Skin epidermis (tissue), 12 donors: Measurements from ENCODE around the gene ENTREP1.

Source experiments
- H3K27ac ChIP-seq, 21 experiments: fragments of 200-600 bp; sonication (generic) in 11 of 21; one replicate each; pipeline ENCODE4 v1.5.0; 2020; ENCODE audit warnings: mild to moderate bottlenecking in 3 of 21, inconsistent platforms in 2 of 21, moderate library complexity in 2 of 21
- H3K4me3 ChIP-seq, 7 experiments: fragments of 200-600 bp; sonication (generic) in 2 of 7; one replicate each; pipeline ENCODE4 v1.5.0; 2020; ENCODE audit warnings: inconsistent platforms in 2 of 7, mild to moderate bottlenecking in 2 of 7, moderate library complexity in 1 of 7

ENTREP1 gene

DNA sequence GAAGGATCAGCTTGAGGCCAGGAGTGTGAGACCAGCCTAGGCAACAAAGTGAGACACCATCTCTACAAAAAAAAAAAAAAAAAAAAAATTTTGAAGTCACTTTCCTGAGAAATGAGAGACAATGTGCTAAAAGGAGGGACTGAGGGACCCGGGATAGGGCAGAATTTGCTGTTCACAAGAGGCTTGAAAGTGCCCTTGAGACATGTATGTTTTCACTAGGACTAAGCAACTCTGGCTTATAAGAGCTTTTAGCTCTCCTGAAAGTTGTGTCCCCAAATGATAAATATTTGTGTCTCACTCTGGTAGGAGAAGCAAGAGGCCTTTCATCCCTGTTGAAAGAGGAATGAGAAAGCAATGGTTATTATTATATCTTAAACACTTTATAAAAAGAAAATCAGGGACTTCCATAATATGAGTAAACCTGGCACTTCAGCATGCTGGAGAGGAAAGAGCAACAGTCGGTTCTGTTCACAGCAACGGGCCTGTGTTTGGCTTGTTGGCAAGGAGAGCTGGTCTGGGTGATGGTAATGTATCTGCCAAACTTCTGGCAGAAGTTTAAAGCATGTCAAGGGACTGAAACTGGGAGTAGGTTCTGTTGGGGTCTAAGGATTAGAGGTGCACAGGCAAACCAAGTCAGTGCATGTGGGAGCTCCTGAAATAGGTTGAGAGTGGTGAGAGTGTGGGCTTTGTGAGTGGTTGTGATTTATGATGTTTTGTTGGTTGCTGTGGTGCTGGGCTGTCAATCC is 32.2 kb downstream of the ENTREP1 start:
- H3K27ac ChIP-seq = peak overlapping the region in 1 of 21 experiments; percentile 60
- no peak overlapping the region for H3K4me3 ChIP-seq

DNA sequence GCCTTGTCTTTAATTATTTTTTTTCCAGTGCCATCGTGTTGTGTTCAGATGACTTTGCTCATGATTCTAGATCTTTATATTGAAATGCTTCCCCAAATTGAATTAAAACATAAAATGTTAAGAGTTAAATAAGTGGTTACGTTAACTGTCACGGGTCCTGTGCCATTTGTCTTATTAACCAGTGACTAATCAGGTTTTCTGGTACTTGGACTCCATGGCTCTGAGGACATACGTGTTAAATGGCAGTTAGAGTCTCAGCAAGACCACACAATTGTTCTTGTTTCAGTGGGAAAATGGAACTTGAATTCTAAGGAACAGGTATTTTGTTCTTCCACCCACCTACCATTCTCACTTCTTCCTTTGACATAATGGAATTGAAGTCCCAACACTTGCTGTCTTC is 32.8 kb downstream of the ENTREP1 start:
- Histone ChIP-seq H3K27ac (peak overlapping the region in 1 of 21 experiments; percentile 54), H3K4me3 (no peak overlapping the region)

DNA sequence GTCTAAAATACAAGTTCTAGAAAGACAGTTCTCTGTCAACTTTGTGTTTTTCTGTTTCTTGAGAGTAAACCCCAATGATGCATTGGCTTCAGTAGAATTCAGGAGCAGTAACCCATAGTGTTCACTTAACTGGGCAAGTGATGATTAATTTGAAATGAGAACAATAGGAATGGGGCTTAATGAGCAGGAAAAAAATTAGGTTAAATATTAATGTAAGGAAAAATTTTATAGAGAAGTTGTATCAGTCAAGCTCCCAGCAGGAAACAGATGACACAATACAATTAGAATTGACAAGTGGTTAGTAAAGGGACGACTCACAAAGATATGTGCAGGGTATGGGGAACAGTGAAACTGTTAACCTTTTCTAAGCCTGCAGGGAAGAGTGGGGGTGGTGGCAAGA is 38.2 kb downstream of the ENTREP1 start:
- Histone ChIP-seq H3K4me3 (no peak overlapping the region), H3K27ac (no peak overlapping the region)

DNA sequence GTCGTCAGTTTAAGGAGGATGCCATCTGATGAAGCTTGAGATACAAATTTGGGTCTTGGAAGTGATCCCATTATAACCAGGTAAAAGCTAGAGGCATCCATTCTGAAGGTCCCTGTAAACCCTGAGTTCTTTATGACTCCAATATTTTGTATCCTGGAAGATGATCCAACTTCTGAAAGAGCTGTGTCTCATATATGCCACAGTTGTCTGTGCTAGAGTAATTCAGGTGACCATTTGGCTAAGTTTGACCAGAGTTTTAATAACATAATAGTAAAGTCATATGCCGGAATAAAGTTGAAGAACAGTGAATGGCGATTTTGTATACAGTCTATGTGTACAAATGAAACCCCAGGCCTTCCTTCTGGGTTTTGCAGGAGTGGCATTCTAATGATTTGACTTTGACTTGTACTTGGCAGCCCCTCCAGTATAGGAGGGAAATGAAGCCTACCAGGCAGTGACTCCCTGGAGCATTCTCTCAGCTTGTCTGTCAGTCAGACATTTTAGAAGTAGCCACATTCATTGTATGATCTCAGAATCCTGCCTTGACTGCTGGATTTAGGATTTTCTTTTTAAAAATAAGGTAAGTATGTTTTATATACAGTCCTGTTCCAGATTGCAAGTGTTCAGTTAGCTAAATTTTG is 39.6 kb downstream of the ENTREP1 start:
- Histone ChIP-seq H3K4me3 (no peak overlapping the region), H3K27ac (no peak overlapping the region)

DNA sequence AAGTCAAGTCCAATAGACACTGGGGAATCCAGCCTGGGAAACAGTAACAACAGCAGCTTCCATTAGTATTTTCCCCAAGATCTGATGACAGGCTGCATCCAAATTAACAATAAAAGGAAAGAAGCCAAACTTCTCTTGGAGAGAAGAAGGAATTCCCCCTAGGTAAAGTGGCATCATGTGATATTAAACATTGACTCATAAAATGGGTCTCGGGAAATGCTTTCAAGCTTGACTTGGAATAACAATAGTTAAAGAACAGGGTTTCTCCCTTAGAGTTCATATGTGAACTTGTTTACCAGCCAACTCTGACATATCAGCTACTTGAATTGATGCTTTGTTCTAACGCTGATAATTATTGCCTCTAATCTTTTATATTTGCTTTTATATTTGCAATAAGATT is 45.4 kb downstream of the ENTREP1 start:
- Histone ChIP-seq H3K4me3 (no peak overlapping the region), H3K27ac (no peak overlapping the region)

DNA sequence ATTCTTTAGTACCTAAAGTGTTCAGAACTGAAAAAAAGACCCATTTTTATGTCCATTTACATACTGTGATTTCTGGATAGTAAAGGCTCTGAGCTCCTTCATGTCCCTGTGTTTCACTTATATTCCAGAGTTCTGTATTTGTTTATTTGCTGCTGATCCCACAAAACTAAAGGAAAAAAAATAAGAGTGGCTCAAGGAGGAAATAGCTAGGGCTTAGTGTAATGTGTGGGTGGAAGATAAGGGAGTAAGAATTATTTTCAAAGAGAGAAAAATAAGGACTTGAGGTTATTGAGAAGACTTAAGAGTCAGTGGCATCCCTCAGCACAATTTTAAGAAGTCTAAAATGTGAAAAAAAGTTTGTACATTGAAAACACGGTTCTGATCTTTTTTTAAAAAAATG is 46.0 kb downstream of the ENTREP1 start:
- Histone ChIP-seq H3K27ac (peak overlapping the region in 1 of 21 experiments; percentile 44), H3K4me3 (no peak overlapping the region)

DNA sequence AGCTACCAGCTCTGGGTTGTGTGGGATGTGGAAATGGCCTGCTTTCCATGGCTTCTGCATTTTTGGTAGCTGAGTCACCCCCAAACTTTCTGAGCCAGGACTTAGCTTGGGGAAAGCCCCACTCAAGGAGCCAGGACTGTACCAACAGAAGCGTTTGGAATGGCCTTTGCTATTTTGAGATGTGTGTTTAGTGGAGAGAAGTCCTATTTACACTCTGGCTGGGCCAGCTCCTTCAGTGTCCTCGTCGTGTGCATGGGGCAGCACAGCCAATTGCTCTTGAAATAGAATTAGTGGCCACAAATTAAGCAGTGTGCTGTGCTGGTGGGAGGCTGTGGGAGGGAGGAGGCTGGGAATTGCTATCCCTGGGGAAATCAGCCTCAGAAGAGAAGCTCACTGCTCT is 51.6 kb downstream of the ENTREP1 start:
- H3K27ac ChIP-seq = peak overlapping the region in 1 of 21 experiments; percentile 29
- H3K4me3 ChIP-seq = no peak overlapping the region

DNA sequence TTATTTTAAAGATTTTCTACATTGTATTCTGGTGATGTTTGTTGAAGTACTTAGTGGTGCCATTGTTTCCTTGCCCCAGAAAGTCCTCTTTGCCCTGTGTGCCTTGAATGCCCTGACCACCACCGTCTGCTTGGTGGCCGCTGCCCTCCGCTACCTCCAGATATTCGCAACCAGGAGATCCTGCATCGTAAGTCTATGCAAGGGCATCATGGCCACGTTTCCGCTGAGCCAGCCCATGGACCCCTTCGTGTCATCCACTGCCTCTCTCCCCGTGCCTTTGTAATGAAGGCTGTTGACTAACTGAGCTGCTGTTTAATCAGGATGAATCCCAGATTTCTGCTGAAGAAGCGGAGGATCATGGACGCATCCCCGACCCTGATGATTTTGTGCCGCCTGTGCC is 52.3 kb downstream of the ENTREP1 start:
- Histone ChIP-seq H3K27ac (no peak overlapping the region), H3K4me3 (no peak overlapping the region)

DNA sequence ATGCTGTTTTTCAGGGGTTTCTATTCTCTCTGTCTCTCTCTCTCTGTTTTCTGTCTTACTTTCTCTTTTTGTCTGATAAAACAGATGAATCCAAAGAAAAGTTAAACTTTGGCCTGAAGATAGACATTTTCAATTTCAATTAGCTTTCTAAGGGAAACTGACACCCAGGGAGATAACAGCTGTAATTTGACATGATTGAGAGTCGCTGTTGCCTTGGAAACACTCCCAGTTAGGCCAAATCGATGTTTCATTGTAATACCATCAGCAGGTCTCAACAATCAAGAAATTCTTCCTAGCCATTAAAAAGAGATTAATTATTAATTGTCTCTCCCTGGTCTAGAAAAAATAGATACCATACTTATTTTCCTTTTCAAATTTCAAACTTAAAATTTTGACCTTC is 53.0 kb downstream of the ENTREP1 start:
- H3K27ac ChIP-seq = no peak overlapping the region
- H3K4me3 ChIP-seq = no peak overlapping the region

DNA sequence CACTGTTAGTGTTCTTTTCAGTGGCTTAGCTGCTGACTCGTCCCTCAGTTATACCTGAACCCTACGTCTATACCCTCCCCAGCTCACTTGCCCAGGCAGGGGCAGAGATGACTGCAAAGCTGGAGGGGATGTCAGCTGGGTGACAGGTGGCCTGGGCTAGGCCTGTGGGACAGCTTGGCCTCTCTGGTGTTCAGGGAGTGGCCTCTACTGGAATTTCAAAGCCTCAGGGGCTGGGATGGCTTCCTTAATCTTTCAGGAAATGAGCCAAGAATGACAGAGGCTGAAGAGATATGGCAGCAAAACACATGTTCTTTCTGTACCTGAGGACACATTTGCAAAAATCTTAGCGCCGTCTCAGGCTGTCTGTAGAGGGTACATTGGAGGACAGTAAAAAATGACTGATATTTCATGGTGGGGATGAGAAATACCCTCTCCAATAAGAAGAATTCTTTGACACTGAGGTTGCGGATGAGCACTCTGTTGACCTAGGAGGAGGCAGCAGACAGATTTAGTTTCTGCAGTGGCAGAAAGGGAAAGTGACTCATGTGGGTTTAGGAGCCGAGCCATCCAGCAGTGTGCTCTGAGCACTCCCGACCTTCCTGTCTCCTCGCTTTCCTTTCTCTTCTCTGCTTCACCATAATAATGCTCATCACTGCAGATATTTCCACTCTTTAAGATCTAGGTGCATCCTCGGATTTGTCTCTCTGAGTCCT is 54.4 kb downstream of the ENTREP1 start:
- Histone ChIP-seq H3K4me3 (no peak overlapping the region), H3K27ac (no peak overlapping the region)

DNA sequence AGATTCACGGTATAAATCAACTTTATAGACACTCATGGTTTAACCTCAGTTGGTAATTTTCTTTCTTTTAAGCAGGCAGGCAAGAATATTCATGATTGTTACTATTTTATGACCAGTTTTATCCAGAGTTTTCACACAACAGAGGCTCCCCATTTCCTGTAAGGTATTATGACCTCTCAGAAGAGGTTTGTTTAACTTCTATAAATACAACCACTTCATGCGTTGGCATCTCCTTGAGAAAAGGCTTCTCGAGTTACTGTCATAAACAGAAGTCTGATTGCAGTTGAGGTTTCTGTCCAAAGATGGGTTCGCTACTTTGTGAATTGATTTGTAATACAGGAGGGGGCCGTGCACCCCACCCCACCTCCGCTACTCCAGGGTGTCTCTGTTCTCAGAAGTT is 55.3 kb downstream of the ENTREP1 start:
- Histone ChIP-seq H3K27ac (no peak overlapping the region), H3K4me3 (no peak overlapping the region)

DNA sequence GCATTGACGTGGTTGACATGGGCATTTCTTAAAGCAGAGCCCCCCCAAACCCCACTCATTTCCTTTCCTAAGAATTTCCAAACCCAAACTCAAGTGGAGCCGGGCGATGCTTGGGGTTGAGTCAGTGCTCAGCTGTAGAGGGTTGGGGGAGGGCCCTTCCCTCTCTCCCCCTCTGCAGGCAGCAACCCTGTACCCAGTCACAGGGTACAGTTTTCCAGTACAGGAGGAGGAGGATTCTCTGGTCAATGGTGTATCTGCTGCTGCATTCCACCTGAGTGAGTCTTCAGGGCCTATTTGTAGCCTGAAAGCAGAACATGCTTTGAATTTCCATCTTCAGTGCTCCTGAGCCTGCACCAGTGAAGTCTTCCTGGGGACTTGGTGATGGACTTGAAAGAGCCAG is 55.8 kb downstream of the ENTREP1 start:
- no peak overlapping the region for H3K27ac ChIP-seq

DNA sequence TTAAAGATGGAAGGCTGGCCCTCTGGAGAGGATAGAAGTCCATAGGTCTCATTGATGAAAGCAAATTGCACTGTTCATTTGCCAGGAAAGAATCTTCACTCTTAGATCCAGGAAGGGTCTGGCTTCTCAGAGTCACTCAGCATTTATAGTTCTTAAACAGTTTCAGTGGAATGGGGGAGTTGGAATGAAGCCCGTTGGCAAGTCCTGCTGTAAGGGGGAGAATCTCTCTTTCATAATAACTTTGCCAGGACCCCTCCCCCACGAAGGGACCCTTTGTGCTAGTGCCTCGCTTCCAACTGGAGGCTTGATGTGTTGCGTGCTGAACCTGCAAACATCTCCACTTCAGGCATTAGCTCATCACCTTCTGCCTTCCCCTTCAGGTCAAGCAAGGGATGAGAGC is 57.1 kb downstream of the ENTREP1 start:
- H3K27ac ChIP-seq = no peak overlapping the region
- no peak overlapping the region for H3K4me3 ChIP-seq

More for the DNA sequence above, 55.8 kb downstream of the ENTREP1 start:
- no peak overlapping the region for H3K4me3 ChIP-seq

DNA sequence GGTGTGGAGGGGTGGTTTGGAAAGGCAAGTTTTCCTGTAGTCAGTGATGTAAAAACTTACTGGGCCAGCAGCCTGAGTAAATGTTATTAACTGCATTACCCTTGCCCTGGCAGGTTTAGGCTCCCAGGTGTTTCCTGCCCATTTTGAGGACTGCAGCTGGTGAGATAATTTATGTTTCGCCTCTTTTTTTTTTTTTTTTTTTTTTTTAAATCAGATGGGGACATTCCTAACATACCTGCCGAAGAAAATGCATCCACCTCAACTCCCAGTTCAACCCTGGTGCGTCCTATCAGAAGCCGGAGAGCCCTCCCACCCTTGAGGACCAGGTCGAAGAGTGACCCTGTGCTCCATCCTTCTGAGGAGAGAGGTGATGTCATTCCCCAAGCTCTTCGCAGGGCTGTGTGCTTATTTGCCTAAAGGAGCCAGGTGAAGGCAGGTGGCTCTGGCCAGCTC is 60.6 kb downstream of the ENTREP1 start:
- no peak overlapping the region for H3K27ac ChIP-seq
- no peak overlapping the region for H3K4me3 ChIP-seq

DNA sequence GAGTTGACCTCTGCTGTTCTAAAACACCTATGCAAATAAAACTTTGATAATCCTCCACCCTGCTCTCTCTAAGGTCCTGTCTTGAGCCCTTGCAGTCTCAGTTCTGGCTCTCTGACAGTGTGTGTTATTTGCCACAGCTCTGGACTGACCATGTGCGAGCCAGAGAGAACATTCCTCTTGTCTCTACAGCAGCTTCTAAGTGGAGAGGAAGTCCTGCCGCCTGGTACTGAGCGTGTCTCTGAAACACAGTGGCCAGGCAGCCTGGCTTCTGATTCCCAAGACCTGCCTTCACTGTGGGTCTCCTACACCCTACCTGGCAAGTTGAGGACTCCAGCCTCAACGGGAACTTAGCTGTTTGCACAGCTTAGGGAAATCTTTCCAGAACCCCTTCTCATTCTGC is 61.6 kb downstream of the ENTREP1 start:
- H3K27ac ChIP-seq = no peak overlapping the region
- H3K4me3 ChIP-seq = no peak overlapping the region

DNA sequence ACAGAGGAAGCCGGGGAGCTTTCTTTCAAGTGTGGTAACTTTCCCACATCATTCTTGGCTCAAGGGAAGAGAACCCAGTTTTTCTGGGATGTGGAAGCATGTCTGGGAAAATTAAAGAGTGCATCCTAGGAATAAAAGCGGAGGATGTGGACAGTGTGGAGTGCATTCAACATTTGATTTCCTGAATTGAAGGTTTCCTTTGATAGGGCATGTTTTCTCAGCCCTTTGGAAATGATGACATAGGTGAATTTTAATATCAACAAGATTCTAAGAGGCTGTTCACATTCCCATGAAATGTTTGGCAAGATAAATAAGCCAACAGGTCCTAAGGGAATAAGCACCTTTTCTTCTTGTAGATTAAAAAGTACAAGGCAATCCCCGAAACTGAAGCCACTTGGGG is 63.6 kb downstream of the ENTREP1 start:
- Histone ChIP-seq H3K27ac (no peak overlapping the region), H3K4me3 (no peak overlapping the region)

DNA sequence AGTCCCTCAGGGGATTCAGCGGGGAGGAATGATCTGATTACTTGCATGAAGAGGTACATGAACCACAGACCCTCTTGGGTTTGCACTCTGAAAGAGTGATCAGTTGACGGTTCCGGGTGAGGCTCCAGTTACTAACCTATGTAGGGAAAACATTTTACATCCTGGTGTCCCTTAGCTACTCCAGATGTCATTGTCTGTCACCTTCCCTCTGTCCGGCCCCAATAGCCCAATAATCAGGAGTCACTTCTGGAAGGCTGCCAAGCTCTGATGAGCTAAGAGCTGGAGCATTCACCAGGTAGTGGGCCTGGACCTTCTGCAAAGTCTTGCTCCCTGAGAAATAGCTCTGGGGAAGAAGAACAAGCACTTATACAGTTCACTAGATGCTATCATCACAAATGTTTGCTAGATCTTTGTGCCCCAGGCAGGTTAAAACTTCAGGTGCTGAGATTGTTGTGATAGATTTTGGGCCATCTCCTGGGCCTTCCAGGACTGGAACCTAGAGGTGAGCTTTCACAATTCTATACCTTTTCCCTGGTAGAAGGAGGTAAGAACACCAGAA is 64.5 kb downstream of the ENTREP1 start:
- Histone ChIP-seq H3K27ac (no peak overlapping the region), H3K4me3 (no peak overlapping the region)

DNA sequence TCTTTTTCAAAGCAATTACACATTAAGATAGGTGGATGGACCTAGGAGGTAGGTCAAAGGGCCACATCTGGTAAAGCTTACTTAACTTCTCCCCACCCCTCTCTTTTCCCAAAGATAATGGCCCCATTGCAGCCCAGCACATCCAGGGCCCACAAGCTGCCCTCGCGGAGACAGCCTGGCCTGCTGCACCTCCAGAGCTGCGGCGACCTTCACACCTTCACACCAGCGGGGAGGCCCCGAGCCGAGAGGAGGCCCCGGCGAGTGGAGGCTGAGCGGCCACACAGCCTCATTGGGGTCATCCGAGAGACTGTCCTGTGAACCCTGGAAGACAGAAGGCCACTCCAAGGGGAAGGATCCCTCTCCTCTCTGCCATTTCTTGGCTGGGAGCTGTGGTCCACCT is 66.5 kb downstream of the ENTREP1 start:
- Histone ChIP-seq H3K27ac (no peak overlapping the region), H3K4me3 (no peak overlapping the region)

DNA sequence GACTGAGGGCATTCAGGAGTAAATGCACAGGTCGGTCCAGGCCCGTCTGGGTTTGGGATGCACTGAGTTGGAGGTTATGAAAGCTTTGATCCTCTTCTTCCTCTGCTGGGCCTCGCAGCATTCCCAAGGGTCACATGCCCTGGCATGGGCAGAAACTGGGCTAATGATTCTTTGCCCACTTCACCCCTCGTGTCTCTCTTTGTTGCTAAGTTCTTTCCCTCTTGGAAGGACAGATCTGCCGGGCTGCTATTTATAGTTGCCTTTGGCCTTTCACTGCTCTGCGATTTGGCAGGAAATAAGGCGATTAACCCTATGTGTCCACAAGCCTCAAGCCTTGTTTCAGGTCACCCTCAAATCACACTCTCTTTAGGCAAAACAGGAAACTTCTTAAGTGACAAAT is 66.9 kb downstream of the ENTREP1 start:
- no peak overlapping the region for H3K27ac ChIP-seq

DNA sequence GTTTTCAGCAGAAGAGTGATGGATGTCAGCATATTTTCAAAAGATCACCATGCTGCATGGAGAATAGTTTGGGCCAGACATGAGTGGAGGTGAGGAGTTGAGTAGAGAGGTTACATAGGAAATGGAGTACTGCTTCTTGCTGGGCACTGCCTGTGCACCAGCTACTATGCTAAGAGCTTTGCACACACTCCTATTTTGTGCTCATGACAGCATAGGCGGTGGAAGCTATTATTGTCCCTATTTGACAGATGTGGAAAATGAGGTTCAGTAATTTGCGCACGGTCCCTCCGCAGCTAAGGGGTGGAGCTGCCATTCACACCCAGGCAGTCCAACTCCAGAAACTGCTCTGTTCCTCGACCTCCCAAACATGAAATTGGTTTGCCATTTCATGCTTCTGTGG is 67.8 kb downstream of the ENTREP1 start:
- Histone ChIP-seq H3K27ac (no peak overlapping the region), H3K4me3 (no peak overlapping the region)

More for the DNA sequence above, 66.9 kb downstream of the ENTREP1 start:
- H3K4me3 ChIP-seq = no peak overlapping the region

DNA sequence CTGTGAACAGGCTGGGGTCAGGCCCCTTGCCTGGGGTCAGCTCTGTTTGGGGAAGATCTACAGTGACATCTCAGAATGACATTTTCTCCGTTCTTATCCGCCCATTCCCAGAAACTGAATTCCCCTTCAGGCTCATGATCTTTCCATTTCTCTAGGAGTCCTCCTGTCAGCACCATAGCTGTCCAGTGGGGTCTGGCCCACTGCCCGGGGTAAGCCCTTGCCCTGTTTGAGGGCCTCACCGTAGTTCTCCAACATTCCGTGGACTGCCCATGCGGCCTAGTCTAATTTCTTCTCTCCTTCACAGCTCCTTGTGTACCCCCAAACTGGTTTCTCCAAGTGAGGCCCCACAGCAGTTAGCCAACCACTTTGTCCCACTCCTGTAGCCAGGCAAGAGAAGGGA is 68.4 kb downstream of the ENTREP1 start:
- H3K27ac ChIP-seq = peak overlapping the region in 1 of 21 experiments; percentile 22
- H3K4me3 ChIP-seq = no peak overlapping the region
